Peyer's patch (tissue), 4 donors: Measurements from ENCODE around the gene NAT14.

Experiments used
- POLR2A ChIP-seq, 2 donors: fragments of 450-650 bp; IDR thresholded peaks; one replicate each; pipeline ENCODE4 v1.5.1; 2017; ENCODE audit warnings: antibody characterized with exemption in 2 of 2, mild to moderate bottlenecking in 2 of 2, moderate library complexity in 2 of 2
- TF ChIP-seq, protein P1 (sequence below), 6 experiments: fragments of 450-650 bp in 4 of 6; fragments of 200-600 bp in 2 of 6; sonication (generic) in 1 of 6; IDR thresholded peaks; one replicate each; pipeline ENCODE4 v1.5.1; 2017 to 2019; ENCODE audit warnings: antibody characterized with exemption in 6 of 6, mild to moderate bottlenecking in 3 of 6, moderate library complexity in 1 of 6

DNA sequence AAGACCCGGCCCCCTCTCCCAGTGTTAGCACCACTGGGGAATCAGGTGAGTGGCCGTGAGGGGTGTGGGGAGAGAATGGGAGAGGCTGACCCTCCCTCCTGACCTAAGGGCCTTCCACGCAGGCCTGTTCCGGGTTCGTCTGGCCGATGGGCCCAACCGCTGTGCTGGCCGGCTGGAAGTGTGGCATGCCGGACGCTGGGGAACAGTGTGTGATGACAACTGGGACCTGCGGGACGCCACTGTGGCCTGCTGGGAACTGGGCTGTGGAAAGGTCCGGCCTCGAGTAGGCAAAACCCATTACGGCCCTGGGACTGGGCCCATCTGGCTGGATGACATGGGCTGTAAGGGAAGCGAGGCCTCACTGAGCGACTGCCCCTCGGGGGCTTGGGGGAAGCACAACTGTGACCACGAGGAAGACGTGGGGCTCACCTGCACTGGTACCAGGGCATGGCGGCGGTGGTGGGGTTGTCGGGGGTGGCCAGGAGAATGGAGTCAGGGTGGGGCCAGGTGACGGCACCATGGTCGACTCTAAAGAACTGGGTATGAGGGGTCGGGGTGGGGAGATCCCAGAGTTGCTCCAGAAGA is 15.5 kb downstream of the NAT14 start:
- TF ChIP-seq, protein P1, sequence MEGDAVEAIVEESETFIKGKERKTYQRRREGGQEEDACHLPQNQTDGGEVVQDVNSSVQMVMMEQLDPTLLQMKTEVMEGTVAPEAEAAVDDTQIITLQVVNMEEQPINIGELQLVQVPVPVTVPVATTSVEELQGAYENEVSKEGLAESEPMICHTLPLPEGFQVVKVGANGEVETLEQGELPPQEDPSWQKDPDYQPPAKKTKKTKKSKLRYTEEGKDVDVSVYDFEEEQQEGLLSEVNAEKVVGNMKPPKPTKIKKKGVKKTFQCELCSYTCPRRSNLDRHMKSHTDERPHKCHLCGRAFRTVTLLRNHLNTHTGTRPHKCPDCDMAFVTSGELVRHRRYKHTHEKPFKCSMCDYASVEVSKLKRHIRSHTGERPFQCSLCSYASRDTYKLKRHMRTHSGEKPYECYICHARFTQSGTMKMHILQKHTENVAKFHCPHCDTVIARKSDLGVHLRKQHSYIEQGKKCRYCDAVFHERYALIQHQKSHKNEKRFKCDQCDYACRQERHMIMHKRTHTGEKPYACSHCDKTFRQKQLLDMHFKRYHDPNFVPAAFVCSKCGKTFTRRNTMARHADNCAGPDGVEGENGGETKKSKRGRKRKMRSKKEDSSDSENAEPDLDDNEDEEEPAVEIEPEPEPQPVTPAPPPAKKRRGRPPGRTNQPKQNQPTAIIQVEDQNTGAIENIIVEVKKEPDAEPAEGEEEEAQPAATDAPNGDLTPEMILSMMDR (IDR thresholded peaks at IDR 0.05) = no peak
- no peak for TF ChIP-seq POLR2A (IDR thresholded peaks at IDR 0.05)
